HG02571 (cell line): ENCODE measurements around the gene SRP68.

ENCODE experiments used
- ATAC-seq: cut with Tn5 transposase; IDR thresholded peaks from one replicate; pipeline ENCODE4 v1.9.1; 2021; ENCODE audit warnings: mild to moderate bottlenecking, moderate library complexity; ENCODE audit not compliant: unreplicated experiment

The SRP68 gene

GRCh38 chr17:76000755-76001521 lies 71.4 kb downstream of the SRP68 start, which contains the start of gene CDK3:
Gene CDK3 (plus strand): TSS chr17:76000855. CDS start chr17:76001426, 571 bp downstream.
- no peak for ATAC-seq

DNA sequence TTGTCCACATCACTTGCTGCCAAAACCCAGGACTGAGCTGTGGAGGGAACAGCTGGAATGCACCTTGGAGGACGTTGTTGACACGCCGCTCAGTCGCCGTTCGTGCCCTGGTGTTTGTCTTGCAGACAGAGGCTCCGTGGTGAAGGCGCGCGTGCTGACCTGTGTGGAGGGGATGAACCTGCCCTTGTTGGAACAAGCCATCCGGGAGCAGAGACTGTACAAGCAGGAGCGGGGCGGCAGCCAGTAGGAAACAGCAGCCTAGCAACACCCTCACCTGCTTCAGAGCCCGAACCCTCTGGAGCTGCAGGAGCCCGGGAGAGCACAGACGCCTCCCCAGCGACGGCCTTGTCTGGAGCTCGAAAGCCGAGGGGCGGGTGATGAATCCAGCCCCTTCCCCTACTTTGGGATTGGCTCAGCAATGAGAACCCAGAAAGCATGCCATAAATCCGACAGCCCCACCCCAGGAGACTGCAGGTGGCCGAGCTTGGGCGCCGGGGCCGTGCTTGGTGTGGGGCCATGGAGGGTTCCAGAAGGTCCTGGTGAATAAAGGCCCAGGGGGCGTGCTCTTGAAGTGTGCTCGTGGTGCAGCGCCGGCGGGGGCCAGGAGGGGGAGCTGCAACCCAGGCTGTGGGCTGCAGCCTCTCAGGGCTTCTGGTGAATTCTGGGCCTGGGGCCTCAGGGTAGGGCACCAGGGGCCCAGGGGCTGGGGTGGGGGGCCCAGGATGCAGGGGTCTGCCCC lies 72.1 kb downstream of the SRP68 start:
- ATAC-seq: no peak

DNA sequence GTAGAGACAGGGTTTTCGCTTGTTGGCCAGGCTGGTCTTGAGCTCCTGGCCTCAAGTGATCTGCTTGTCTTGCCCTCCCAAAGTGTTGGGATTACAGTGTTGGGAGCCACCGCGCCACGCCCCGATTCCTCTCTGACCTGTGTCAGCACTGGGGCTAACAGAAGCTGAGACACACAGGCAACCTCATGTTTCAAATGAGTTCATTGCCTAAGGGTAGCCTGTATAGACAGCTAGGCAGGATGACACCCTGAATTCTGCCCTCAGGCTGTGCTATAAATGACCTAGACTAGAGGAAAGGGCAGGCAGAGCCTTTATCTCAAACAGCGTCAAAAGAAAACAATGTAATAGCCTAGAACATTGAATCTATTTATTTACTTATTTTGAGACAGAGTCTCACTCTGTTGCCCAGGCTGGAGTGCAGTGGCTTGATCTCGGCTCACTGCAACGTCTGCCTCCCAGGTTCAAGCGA lies 74.0 kb downstream of the SRP68 start:
- no peak for ATAC-seq

DNA sequence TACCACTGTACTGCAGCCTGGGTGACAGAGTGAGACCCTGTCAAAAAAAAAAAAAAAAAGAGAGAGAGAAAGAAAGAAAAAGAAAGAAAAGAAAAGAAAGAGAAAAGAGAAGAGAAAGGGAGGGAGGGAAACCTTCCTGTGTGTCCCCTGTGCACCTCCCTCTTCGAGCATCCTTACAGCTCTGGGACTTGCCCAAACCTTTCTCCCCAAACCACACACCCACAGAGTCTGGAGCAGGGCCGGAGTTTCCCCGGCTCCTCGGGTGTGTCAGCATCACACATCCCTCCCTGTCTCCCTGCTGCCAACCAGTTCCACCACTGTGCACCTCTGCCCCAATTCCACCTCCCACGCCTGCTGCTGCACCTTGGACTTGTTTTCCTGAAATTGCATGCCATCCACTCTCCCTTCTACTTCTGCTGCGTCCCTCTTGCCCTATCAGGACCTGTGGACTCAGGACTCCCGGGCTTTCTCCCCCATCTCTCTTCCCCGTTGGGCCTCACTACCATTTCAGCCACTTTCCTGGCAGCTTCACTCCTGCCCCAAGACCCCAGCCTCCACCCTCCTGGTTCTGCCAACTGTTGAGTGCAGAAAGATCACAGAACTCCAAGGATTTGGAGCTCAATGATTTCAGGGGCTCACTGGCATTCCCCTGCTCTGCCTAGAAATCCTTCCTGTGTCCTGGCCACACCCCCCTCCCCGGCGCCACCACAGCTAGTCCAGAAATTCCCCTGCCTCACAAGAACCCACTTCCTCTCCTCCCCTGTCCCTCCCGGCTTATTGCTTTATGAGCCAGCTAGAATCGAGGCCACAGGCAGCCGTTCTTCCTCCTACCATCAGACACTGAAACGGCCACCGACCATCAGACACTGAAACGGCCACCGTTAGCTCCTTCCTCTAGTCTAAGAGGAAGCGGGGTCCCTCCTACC lies 75.4 kb downstream of the SRP68 start:
- ATAC-seq: no peak

DNA sequence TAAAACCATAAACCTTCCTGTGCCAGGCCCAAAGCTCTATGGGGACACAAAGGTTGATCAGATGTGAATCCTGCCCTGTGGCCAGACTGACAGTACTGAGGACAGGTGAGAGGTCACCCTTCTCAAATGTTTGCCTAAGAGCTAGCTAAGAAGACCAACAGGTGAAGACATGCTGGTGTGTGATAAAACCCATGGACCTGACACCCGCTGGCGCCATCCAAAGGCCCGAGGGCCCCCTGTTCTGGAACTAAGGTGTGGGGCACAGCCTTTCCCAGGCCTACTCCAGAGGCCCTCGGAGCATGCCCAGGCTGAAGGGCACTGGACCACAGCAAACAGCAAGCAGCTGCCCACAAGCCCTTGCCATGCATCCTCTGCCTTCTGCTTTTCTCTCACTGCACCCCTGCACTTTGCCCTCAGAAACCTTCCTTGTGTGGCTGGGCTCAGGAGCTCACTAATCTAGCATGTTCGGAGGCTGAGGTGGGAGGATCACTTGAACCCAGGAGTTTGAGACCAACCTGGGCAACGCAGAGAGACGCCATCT lies 76.9 kb downstream of the SRP68 start:
- ATAC-seq: no peak

DNA sequence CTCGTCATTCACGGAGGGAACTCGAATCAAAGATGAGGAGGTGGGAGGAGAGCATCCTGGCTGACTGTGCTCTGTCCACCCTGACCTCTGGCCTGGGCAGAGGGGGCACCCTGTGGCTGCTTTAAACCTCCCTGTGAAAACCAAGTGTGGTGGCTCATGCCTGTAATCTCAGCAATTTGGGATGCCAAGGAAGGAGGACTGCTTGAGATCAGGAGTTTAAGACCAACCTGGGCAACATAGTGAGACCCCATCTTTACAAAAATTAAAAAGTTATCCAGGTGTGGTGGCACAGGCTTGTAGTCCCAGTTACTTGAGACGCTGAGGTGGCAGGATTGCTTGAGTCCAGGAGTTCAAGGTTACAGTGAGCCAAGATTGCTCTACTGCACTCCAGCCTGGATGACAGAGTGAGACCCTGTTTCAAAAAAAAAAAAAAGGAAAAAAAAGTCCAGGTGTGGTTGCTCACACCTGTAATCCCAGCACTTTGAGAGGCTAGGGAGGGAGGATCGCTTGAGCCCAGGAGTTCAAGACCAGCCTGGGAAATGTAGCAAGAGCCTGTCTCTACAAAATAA lies 77.4 kb downstream of the SRP68 start:
- ATAC-seq: no peak

DNA sequence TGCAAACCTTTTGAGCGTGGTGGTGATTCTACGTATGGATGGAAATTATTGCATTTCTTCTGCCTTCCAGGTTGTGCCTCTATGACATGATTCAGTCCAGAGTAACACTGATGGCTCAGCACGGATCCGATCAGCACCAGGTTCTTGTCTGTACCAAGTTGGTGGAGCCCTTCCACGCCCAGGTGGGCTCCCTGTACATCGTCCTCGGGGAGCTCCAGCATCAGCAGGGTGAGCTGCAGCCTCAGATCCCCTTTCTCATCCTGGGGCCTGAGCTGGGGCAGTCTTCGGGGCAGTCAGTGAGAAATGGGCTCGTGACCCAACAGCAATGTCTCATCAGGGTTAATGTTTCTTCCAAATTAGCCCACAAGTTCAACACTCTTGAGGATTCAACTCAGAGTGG lies 80.9 kb downstream of the SRP68 start:
- no peak for ATAC-seq
